IPS-15b (cell line): ENCODE results near the gene SECISBP2.
"Not testable (repeated sequence)": the region's sequence is repeated elsewhere in the genome, so short reads cannot be mapped to it uniquely, and the experiment has no call there.

Source experiments
- H3K27me3 ChIP-seq: one replicate; pipeline ENCODE4 v1.6.1; 2013; ENCODE audit warnings: low read length; ENCODE audit not compliant: control insufficient read depth, insufficient read depth
- H3K36me3 ChIP-seq: one replicate; pipeline ENCODE4 v1.6.1; 2013; ENCODE audit warnings: low read length; ENCODE audit not compliant: control insufficient read depth, insufficient read depth
- H3K4me1 ChIP-seq: one replicate; pipeline ENCODE4 v1.6.1; 2013; ENCODE audit warnings: mild to moderate bottlenecking, low read length; ENCODE audit not compliant: control insufficient read depth, insufficient read depth
- H3K4me3 ChIP-seq: one replicate; pipeline ENCODE4 v1.5.1; 2013; ENCODE audit warnings: low read depth, low read length
- H3K9ac ChIP-seq: one replicate; pipeline ENCODE4 v1.6.1; 2013; ENCODE audit warnings: low read depth, mild to moderate bottlenecking, low read length
- H3K9me3 ChIP-seq: one replicate; pipeline ENCODE4 v1.6.1; 2013; ENCODE audit warnings: mild to moderate bottlenecking, low read length; ENCODE audit not compliant: control insufficient read depth, insufficient read depth

SECISBP2 gene

GRCh38 chr9:89291741-89292140 lies 26.6 kb upstream of the SECISBP2 start:
- Histone ChIP-seq H3K9ac (no peak overlapping the region), H3K4me1 (no peaks in the 10 kb centered on the region), H3K36me3 (no peaks in the 10 kb centered on the region), H3K27me3 (no peaks in the 10 kb centered on the region), H3K9me3 (no peaks in the 10 kb centered on the region), H3K4me3 (no peak overlapping the region)

- Histone ChIP-seq H3K4me1 (no peaks in the 10 kb centered on the region), H3K27me3 (no peaks in the 10 kb centered on the region), H3K9me3 (no peaks in the 10 kb centered on the region), H3K36me3 (no peaks in the 10 kb centered on the region), H3K4me3 (no peak overlapping the region), H3K9ac (no peak overlapping the region)
Measured at GRCh38 chr9:89293014-89293413, 25.3 kb upstream of the SECISBP2 start.

- Histone ChIP-seq H3K36me3 (no peaks in the 10 kb centered on the region), H3K27me3 (no peaks in the 10 kb centered on the region), H3K9me3 (no peaks in the 10 kb centered on the region), H3K4me3 (no peak overlapping the region), H3K4me1 (no peaks in the 10 kb centered on the region), H3K9ac (no peak overlapping the region)
Measured at GRCh38 chr9:89295400-89295799, 22.9 kb upstream of the SECISBP2 start.

GRCh38 chr9:89301996-89302395 lies 16.3 kb upstream of the SECISBP2 start:
- H3K4me3 ChIP-seq, H3K27me3 ChIP-seq, H3K4me1 ChIP-seq, H3K9ac ChIP-seq, H3K9me3 ChIP-seq, H3K36me3 ChIP-seq: not testable (repeated sequence)

GRCh38 chr9:89304020-89304833 lies 14.1 kb upstream of the SECISBP2 start:
- Histone ChIP-seq H3K9me3 (no peaks in the 10 kb centered on the region), H3K27me3 (no peaks in the 10 kb centered on the region), H3K4me1 (no peaks in the 10 kb centered on the region), H3K36me3 (no peaks in the 10 kb centered on the region), H3K4me3 (no peak overlapping the region), H3K9ac (no peak overlapping the region)

- no peaks in the 10 kb centered on the region for H3K9me3 ChIP-seq
- H3K9ac ChIP-seq: no peak overlapping the region
- no peak overlapping the region for H3K4me3 ChIP-seq
Measured at GRCh38 chr9:89304834-89305188, 13.5 kb upstream of the SECISBP2 start.

GRCh38 chr9:89305868-89306267 lies 12.4 kb upstream of the SECISBP2 start:
- H3K9me3 ChIP-seq: no peaks in the 10 kb centered on the region
- no peak overlapping the region for H3K4me3 ChIP-seq
- H3K27me3 ChIP-seq: no peaks in the 10 kb centered on the region
- H3K36me3 ChIP-seq: no peaks in the 10 kb centered on the region
- H3K9ac ChIP-seq: no peak overlapping the region
- H3K4me1 ChIP-seq: no peaks in the 10 kb centered on the region

More at GRCh38 chr9:89304834-89305188, 13.5 kb upstream of the SECISBP2 start:
- Histone ChIP-seq H3K4me1 (no peaks in the 10 kb centered on the region), H3K27me3 (no peaks in the 10 kb centered on the region), H3K36me3 (no peaks in the 10 kb centered on the region)

GRCh38 chr9:89309166-89309565 lies 9.1 kb upstream of the SECISBP2 start:
- Histone ChIP-seq H3K27me3 (no peaks in the 10 kb centered on the region), H3K9ac (no peak overlapping the region), H3K36me3 (no peaks in the 10 kb centered on the region), H3K4me1 (no peaks in the 10 kb centered on the region), H3K4me3 (peak overlapping the region; percentile 83), H3K9me3 (no peaks in the 10 kb centered on the region)

GRCh38 chr9:89309608-89310474 lies 8.5 kb upstream of the SECISBP2 start:
- peak overlapping the region; percentile 83 for H3K4me3 ChIP-seq
- H3K27me3 ChIP-seq: no peaks in the 10 kb centered on the region
- no peaks in the 10 kb centered on the region for H3K36me3 ChIP-seq
- no peaks in the 10 kb centered on the region for H3K4me1 ChIP-seq
- H3K9ac ChIP-seq: peak overlapping the region; percentile 82
- no peaks in the 10 kb centered on the region for H3K9me3 ChIP-seq

GRCh38 chr9:89310475-89311345 lies 7.6 kb upstream of the SECISBP2 start, which contains the start of gene CKS2:
TSS of gene CKS2 (plus strand) at chr9:89311195. CDS start at chr9:89311293, 98 bp downstream.
- no peaks in the 10 kb centered on the region for H3K27me3 ChIP-seq
- H3K9me3 ChIP-seq: no peaks in the 10 kb centered on the region
- peak within 1 kb of the TSS; percentile 94 for H3K9ac ChIP-seq
- no peaks in the 10 kb centered on the region for H3K36me3 ChIP-seq
- peak within 1 kb of the TSS; percentile 96 for H3K4me3 ChIP-seq
- no peaks in the 10 kb centered on the region for H3K4me1 ChIP-seq
